ENCODE measurements around the gene SLC5A8.

The SLC5A8 gene, protein sequence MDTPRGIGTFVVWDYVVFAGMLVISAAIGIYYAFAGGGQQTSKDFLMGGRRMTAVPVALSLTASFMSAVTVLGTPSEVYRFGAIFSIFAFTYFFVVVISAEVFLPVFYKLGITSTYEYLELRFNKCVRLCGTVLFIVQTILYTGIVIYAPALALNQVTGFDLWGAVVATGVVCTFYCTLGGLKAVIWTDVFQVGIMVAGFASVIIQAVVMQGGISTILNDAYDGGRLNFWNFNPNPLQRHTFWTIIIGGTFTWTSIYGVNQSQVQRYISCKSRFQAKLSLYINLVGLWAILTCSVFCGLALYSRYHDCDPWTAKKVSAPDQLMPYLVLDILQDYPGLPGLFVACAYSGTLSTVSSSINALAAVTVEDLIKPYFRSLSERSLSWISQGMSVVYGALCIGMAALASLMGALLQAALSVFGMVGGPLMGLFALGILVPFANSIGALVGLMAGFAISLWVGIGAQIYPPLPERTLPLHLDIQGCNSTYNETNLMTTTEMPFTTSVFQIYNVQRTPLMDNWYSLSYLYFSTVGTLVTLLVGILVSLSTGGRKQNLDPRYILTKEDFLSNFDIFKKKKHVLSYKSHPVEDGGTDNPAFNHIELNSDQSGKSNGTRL

DNA sequence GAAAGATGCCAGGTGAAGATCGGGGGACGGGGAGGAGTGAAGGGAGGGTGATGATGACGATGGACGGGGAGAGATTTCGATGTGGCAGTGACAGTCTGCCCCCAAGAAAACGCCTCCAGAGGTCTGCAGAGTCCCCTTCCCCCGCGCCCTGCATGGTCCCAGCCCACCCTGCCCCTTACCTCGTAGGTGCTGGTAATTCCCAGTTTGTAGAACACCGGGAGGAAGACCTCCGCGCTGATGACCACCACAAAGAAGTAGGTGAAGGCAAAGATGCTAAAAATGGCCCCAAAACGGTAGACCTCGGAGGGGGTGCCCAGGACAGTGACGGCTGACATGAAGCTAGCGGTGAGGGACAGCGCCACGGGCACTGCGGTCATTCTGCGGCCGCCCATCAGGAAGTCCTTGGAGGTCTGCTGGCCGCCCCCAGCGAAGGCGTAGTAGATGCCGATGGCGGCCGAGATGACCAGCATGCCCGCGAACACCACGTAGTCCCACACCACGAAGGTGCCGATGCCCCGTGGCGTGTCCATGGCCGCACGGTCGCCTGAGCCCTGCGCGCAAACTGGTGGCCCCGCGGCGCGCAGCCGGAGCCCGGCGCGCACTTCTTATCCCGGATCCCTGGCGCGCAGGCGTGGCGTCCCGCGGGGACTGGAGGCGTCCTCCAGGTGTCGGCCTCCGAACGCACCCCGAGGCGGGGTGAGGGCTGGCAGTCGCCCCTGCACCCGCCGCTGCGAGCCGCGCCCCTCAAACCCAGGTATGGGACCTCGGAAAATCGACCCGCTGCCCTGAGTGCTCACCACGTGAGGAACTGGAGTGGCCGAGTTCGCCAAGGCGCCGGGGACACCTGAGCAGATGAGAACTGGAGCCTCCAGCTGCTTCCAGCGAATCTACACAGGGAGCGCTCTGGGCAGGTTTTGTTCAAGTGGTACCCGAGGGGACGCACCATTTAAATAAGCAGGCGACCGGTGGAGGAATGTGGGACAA is at the start of gene SLC5A8:
TSS of gene SLC5A8 (minus strand) at position 920 of the 984 bp plus-strand sequence. CDS start at position 530, 390 bp downstream.
- peak in 1 of 2 experiments; percentile 37 for DNase-seq

DNA sequence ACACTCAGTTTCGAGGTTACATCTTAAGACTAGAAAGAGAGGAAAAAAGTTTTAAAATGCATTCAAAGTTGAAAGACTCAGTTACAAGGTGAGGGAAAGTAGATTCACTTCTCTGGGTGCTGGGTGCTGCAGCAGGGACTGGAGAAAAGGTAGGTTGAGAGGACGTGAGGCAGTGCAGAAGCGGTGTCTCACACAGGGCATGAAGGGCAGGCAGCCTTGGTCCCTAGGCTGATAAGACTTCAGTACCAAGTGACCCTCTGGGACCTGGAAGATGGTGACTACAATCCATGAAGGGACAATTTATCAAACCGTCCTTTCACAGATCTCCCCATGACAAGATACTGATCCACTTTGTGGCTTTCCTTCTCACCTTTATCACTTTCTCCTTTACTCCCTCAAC is 47.3 kb upstream of the SLC5A8 start:
- no peak for DNase-seq

DNA sequence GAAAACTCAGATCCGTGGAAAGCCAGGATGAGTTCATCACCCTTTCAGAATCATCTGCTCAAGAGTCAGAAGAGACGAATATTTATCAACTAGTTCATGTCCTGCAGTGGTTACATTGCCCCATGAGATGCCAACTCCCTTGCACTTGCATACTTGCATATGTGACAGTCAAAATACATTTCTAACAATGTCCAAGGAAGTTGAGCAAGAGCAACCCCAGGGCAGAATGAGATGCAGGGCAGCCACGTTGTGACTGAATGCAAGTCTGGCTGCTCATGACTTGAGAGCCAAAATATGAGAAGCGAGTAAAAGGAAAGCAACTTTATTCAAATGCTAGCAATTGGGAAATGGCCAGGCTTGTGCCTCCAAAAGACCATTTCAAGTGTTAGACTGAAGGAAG is 46.2 kb upstream of the SLC5A8 start:
- DNase-seq, result no peak

DNA sequence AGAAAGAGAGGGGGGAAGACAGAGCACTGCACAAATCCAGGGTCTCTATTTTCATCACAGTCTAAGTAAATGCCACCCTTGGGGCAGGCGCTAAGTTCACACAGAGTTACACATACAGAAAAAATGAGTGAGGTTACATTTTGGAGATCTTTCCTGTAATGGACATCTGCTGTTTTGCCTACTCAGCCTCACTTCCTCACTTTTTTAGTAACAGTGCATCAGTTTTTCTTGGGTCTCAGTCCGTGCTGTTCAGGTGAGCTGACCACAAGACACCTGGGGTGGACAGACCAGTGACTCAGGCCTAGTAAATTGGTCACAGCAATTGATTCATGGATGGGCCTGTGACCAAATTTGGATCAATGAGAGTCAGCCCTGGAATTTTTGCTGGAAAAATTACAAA is 33.6 kb upstream of the SLC5A8 start:
- no peak for DNase-seq

DNA sequence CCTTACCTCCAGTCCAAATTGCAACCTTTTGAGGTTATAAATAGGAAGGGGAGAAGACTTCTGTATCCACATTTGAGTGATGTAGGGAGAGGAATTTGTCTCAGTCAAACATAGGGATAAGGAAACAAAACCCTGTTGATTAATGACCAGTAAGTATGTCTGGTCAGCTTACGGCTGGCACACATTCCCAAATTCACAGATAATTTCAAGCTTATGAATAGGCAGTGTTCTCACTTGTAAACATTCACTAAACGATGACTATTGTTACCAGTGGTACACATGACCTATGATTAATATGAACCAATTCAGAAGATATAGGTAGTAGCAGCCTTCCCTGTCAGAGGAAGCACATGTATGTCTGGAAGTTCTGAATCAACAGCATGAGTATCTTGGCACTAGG is 33.0 kb upstream of the SLC5A8 start:
- DNase-seq, result no peak

DNA sequence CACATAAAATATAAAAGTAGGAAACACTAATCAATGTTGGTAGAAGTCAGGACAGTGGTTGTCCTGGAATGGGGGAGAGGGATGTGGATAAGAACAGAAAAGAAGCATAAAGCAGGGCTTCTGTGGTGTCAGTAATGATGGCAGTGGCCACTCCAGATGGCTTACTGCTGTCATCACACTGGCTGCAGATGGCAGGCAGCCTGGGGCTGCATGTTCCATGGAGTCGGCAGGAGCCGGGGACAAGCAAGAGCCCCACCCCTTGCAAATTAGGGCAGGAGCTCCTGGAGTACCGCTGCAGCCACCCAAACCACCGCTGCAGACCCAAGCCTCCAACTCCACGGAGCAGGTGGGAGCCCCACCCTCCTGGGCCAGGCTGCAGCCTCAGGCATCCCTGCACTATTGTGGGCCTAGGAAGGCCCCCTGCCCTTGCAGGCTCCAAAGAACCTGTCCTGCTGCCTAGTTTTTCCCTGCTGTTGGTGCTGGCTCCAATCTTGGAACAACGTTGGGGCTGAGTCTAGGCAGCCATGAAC is 28.8 kb upstream of the SLC5A8 start:
- DNase-seq, result no peak

DNA sequence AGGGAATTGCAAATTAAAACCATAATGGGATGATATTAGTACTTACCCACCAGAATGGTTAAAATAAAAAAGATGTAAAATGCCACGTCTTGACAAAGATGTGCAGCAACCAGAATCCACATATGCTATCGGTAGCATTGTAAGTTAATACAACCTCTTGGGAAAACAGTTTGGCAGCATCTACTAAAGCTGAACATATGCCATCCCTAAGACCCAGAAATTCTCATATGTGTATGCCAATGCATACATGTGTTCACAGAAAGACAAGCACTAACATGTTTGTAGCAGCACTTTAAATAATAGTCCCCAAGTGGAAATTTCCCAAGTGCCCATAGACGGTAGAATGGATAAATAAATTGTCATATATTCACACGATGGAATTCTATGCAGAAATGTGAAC is 28.3 kb upstream of the SLC5A8 start:
- DNase-seq, result no peak

DNA sequence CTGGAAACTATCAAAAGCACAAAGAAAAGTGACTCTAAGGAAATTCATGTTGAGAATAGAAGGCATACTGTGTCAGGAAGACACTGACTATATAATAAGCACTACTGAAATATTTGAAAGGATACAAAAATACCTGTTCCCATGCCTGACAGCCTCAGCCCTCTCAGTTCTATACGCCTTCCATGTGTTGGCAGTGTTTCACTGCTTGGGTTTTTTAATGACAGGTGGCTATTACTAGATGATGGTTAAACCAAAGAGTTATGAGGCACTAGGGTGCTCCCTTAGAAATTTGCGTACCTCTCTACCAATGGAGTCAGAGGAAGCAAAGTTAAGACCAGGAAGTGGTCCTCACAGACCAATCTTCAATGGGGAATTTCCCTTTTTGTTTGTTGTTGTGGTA is 25.6 kb upstream of the SLC5A8 start:
- DNase-seq, result no peak

DNA sequence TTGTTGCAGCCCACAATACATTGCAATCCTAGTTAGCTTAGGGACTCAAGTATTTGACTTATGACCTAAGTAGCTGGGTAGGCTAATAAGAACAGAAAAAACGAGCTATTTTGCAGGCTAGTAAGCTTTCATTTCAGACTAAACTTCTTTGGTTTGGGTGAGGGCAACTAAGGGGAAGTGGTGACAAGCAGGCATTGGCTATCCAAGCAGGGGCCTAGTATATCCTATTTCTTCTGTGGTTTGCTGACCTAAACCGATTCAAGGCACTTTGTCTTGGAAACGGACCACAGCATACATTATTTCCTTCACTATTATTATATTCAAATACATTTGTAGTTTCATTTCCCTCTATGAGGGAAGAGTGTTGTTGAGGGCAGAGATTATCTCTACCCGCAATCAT is 21.6 kb upstream of the SLC5A8 start:
- DNase-seq, result no peak

DNA sequence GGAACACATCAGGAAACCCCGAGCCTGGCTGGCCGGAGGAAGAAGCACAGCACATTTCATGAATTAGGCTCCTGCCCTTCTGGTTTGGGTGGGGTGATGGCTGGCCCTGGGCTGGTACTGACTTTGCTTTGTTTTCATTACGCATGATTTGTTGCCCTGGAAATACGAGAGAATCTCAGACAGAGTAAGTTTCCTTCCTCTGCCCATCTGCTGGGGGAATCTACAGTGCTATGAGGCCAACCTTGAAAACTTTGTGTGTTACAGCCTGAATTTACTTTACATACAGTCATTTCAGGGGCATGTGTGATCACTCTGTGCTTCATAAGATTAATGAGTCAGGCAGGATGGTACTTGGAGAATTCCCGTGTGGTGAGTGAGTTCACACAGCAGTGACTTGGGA is 20.5 kb upstream of the SLC5A8 start:
- DNase-seq, result no peak

DNA sequence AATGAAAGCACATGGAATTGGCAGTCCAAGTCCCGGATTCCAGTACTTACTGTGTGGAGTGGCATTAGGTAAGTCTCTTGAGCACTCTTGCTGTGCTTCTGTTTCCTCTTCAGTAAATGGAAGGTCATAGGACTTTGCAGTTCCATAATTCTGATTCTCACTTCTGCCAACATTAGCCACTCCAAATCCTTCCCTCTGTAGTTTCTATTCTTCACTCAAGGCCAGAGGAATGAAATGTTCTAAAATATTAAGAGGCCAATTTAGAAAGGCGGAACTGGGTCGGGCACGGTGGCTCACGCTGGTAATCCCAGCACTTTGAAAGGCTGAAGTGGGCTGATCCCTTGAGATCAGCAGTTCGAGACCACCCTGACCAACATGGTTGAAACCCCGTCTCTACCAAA is 19.8 kb upstream of the SLC5A8 start:
- no peak for DNase-seq

DNA sequence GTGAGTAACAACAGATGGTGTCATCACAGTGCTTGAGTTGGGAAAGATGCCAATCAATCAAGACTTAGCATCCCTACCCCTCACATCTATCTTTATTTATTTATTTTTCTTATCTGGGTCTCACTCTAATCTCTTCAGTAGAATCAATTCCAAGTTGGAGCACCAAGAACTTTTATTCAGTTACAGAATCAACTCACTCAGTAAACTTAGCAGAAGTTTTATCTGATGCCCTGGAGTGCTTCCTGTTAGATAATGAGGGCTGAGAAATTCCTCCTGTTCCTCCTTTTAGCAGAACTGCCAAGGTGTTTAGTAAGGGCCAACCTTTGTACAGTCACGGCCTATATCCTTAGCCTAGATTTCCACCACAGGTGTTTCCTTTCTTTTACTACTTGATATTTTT is 11.3 kb upstream of the SLC5A8 start:
- no peak for DNase-seq

DNA sequence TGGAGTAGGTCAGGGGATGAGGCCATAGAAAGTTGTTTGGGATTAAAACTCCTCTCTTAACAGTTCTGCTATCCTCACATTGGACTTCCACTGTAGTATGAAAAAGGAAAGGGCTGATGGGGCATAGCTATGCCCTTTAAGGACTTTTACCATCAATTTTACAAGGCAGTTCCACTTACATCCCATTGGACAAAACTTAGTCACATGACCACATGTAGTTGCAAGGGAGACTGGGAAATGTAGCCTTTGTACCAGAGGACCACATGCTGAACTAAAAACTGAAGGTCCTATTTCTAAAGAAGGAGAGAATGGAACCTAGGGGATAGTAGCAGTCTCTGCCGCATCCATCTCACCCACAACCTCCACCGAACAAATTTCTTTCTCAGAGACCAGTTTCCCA is 6.8 kb upstream of the SLC5A8 start:
- DNase-seq, result no peak

DNA sequence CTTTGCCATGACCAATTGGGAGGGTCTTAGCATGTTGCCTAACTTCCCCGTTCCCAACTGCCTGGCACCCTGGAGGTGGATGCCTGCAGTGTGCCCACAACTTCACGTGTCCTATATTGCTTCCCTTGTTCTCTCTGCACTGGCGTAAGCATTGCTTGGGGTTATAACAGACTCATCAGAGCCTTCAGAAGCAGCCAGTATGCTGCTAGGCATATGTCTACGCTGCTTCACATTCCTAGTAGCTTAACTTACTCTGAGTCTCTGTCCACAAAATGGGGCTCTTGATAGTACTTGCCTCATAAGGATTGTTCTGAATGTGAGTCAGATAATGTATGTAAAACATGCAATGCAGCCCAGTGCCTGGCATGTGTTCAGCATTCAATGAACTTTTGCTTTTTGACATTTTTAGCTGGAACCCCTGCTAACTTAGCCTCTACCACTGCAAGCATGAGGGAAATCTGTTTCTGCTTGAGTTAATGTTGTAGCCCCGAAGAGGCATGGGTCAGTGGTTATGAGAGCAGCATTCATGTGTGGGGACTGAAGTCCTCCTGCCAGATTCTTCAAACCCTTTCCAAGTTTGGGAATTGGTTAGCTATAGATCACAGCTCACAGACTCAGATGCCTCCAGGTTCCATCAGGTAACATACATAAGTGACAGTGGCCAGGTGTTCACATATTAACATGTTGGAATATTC is 2.8 kb downstream of the SLC5A8 start:
- no peak for DNase-seq

DNA sequence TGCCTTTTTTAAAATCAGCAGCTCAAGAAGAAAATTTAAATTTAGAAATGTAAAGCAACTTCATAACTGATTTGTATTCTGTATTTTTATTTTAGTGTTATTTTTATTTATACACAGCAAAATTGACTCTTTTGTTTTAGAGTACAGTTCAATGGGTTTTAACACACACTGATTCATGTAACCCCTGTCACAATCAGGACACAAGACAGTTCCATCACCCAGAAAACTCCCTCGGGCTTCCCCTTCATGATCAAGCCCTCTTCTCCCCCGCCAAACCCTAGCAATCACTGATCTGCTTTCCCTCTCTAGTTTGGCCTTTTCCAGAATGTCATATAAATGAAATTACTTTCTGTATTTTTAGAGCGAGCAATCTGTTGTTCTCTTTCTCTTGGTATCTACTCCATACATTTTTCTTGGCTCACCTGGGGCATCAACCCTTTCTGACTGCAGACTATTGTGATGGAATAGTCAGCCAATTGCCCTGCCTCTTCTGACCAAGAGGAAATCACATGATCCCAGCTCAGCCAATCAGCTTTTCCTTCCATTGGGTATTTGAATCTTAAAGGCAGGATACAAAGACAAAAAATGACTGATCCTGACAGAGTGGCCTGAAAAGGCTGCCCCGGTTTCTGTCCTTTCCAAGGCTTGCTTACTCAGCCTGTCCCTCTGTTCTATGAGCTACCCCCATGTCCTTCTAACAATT is 5.3 kb downstream of the SLC5A8 start:
- DNase-seq, result no peak

DNA sequence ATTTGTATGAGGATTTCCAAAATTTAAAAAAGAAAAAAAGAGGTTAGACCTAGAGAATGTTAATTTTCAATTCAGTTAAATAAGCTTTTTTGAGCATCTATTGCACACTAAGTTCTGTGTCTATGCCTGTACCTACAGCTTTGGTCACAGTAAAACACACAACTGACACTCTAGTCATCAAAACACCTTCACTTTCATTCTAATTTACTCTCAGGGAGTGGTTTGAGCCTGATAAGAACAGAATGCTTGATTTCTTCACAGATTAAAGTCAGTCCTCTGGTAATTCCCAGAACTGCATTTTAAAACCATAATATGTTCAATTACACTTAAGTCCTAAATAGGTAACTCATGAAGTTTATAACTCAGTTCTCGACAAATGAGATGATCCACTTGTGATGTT is 9.2 kb downstream of the SLC5A8 start:
- no peak for DNase-seq

DNA sequence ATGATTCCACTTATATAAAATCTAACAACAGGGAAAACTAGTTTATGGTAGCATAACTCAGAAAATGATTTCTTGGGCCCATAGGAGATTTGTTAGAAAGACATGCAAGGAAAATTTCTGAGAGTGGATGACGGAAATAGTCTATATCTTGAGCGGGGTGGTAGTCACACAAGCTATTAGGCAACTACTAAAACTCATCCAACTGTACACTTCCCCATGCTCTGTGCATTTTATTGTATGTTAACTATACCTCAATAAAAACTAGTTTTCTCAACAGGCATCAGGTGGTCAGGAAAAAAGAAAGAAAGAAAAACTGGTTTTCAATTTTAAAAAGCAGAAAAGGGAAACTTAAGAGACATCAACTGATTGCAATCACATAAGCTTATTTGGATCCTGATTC is 9.9 kb downstream of the SLC5A8 start:
- no peak for DNase-seq

DNA sequence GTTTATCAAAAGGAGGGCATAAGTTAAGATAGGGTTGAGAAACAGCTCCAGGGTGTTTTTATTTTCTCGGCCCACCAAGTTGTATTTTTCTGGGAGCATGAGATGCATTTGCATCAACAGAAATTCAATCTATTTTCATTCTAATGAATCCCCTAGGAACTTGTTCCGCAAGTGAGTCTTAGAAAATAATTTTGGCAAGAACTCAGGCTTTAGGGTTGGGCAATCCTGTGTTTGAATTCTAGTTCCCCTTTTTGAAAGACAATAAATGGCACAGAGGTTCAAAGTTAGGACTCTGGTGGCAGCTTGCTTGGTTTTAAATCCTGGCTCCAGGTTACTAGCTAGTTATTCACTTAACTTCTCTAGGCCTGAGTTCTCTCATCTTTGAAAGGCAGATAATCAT is 23.7 kb downstream of the SLC5A8 start:
- no peak for DNase-seq

DNA sequence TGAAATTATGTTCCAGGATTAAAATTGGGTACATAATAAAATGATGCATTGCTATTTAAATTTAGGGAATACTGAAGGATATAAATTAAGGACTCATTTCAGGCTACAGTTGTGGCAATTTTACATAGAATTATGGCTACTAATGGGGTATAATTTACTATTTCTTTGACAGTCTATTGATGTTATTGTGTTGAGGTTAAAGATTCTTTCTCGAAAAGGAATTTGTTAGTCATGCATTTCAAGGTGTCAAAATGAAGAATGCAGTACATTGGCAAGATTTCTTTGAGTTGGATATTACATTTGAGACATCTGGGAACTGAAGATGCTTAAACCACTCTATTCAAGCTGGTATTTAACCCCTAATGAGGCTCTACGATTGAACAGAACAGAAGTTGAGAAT is 28.3 kb downstream of the SLC5A8 start:
- DNase-seq, result no peak

DNA sequence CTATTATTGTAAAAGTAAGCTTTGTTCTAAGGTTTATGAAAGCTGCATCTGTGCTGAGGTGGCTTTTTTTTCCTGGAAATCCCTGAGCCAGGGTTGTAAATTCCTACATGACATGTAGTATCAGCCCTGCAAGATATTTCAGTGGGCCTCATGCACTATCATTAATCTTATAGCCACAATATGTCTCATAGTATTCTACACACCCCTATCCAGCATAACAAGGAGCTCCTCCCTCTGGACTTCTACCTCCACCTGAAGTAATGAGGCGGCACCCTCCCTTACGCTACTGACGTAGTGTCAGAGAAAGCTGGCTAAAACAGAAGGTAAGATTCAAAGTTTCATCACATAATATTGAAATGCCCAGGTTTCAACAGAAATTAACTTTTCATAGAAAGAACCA is 35.5 kb downstream of the SLC5A8 start:
- DNase-seq, result no peak

DNA sequence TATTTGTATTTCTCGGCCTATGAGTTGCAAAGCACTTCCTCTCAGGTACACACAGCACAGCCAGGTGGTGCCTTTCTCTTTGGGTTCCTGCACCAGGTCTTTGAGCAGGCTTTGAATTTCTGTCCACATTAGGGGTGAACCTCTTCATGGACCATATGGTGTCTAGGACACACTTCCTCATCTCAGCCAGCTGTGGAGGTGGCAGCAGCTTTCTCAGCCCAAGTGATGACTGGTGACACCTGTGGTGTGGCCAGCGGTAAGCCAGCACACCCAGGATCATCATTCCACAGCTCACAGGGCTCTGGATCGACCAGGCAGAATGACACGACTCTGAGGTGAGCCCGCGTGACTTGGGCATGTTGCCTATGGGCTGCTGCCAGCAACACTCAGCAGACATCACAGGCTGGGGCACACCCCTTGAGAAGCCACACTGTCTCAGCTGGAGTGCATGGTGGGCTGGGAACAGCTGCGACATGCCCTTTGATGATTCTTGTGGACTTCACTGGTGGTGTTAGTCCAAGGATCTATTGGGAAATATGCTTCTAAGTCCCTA is 36.8 kb downstream of the SLC5A8 start:
- no peak for DNase-seq

DNA sequence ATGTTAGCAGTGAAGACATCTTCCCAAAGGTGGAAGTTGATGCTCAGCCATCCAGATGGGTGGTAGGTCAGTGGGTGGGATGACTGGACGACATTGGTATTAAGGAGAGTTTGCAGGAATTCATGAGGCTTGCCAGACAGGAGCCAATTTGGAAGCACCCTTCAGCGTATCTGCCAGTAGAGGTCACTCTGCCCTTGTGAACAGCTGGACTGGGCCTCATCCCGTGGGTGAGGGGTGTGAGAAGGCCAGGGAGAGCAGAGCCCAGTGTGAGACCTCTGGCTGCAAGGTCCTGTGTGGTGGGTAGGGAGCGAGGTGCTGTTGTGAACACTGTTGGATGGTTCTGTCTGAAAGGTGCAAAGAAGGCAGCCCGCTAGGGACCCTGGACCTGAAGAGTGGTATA is 37.7 kb downstream of the SLC5A8 start:
- no peak for DNase-seq

Measured in NCI-H187 (cell line).